HG02571 (cell line): ENCODE data around the gene ARPC2.

ENCODE experiments used
- ATAC-seq: cut with Tn5 transposase; IDR thresholded peaks from one replicate; pipeline ENCODE4 v1.9.1; 2021; ENCODE audit warnings: mild to moderate bottlenecking, moderate library complexity; ENCODE audit not compliant: unreplicated experiment

Gene ARPC2

GRCh38 chr2:218252509-218253231, 35.7 kb downstream of the ARPC2 start:
- ATAC-seq = no peak

- no peak for ATAC-seq
Observed at GRCh38 chr2:218253232-218253625, 36.2 kb downstream of the ARPC2 start.

GRCh38 chr2:218255446-218255845, 38.5 kb downstream of the ARPC2 start:
- no peak for ATAC-seq

GRCh38 chr2:218256612-218257350, 39.8 kb downstream of the ARPC2 start:
- no peak for ATAC-seq

- ATAC-seq = peak; percentile 59
Observed at GRCh38 chr2:218257390-218257981, 40.5 kb downstream of the ARPC2 start.

GRCh38 chr2:218259099-218259961, 42.3 kb downstream of the ARPC2 start:
- ATAC-seq = no peak

- no peak for ATAC-seq
Observed at GRCh38 chr2:218260166-218260565, 43.2 kb downstream of the ARPC2 start.

GRCh38 chr2:218260742-218261422, 43.9 kb downstream of the ARPC2 start, which contains the start of gene GPBAR1:
TSS of gene GPBAR1 (plus strand) at chr2:218261015. CDS start at chr2:218262725, 1,710 bp downstream.
- ATAC-seq = no peak

- ATAC-seq = no peak
Observed at GRCh38 chr2:218261423-218262236, 44.6 kb downstream of the ARPC2 start.

- no peak for ATAC-seq
Observed at GRCh38 chr2:218262237-218262600, 45.2 kb downstream of the ARPC2 start.

GRCh38 chr2:218262631-218263586, 45.9 kb downstream of the ARPC2 start:
- no peak for ATAC-seq

GRCh38 chr2:218263817-218264641, 47.0 kb downstream of the ARPC2 start:
- no peak for ATAC-seq

GRCh38 chr2:218264773-218265561, 48.0 kb downstream of the ARPC2 start:
- ATAC-seq = no peak

GRCh38 chr2:218265626-218266025, 48.6 kb downstream of the ARPC2 start:
- no peak for ATAC-seq

- no peak for ATAC-seq
Observed at GRCh38 chr2:218266316-218266979, 49.5 kb downstream of the ARPC2 start.

GRCh38 chr2:218267259-218267658, 50.3 kb downstream of the ARPC2 start:
- no peak for ATAC-seq
